B cell (primary cell): Measurements from ENCODE around the gene RNF227. TPM values are rescaled to one million over a fixed set of nuclear protein-coding genes. Genes with fewer than 3 reads are reported as not detected.

Source experiments
- ATAC-seq: fragments of 200-7000 bp; cut with Tn5 transposase; one replicate; pipeline ENCODE4 v1.10.0; 2021; ENCODE audit warnings: low read depth, mild to moderate bottlenecking, moderate number of reproducible peaks, moderate library complexity
- CTCF ChIA-PET: fragments of 350-600 bp; sonication (Branson Sonifier 250); formaldehyde crosslinking; loops from one replicate; lab custom pipeline; 2021; ENCODE audit warnings: antibody characterized with exemption, inconsistent platforms; lab: Charles Lee
- POLR2A ChIA-PET: fragments of 350-600 bp; sonication (Branson Sonifier 250); formaldehyde crosslinking; loops from one replicate; lab custom pipeline; 2021; ENCODE audit warnings: antibody characterized with exemption; lab: Charles Lee
- DNase-seq: peaks from one replicate; pipeline ENCODE4 v3.0.0; 2013
- H2AFZ ChIP-seq: 2 replicates; pipeline ENCODE4 v1.6.1; 2012; ENCODE audit warnings: mild to moderate bottlenecking, low read depth, low read length; ENCODE audit not compliant: insufficient read depth, poor library complexity, severe bottlenecking
- H3K27ac ChIP-seq, 2 donors: 1 replicate in 1 of 2; 2 replicates in 1 of 2; pipeline ENCODE4 v1.5.1; 2012 to 2013; ENCODE audit warnings: low read length in 2 of 2, mild to moderate bottlenecking in 2 of 2, moderate library complexity in 1 of 2
- H3K27me3 ChIP-seq, 4 experiments: fragments of 200-600 bp in 1 of 4; sonication (generic) in 1 of 4; replicated peaks in 1 of 4; 1 replicate in 2 of 4; 2 replicates in 2 of 4; pipeline versions ENCODE4 v1.6.1 to v1.7.0; 2013 to 2016; ENCODE audit warnings: low read length in 3 of 4, mild to moderate bottlenecking in 2 of 4, mixed read lengths in 1 of 4, moderate library complexity in 1 of 4; ENCODE audit not compliant: insufficient read depth in 4 of 4, control insufficient read depth in 3 of 4; ENCODE audit errors: control extremely low read depth in 1 of 4
- H3K36me3 ChIP-seq, 2 experiments: replicated peaks in 1 of 2; 1 replicate in 1 of 2; 2 replicates in 1 of 2; pipeline versions ENCODE4 v1.6.1 to v1.7.1; 2013; ENCODE audit warnings: low read length in 1 of 2; ENCODE audit not compliant: insufficient read depth in 2 of 2, control insufficient read depth in 1 of 2; ENCODE audit errors: control extremely low read depth in 1 of 2, extremely low read depth in 1 of 2
- H3K4me1 ChIP-seq, 2 donors: fragments of 200-600 bp in 1 of 2; sonication (generic) in 1 of 2; 1 replicate in 1 of 2; 2 replicates in 1 of 2; pipeline versions ENCODE4 v1.5.1 to v1.6.1; 2013 to 2017; ENCODE audit warnings: low read length in 2 of 2; ENCODE audit not compliant: control insufficient read depth in 2 of 2, insufficient read depth in 2 of 2
- H3K4me2 ChIP-seq: replicated peaks from 2 replicates; pipeline ENCODE3; 2012; ENCODE audit warnings: mild to moderate bottlenecking, low read depth, low read length; ENCODE audit not compliant: poor library complexity, severe bottlenecking
- H3K4me3 ChIP-seq, 5 experiments: fragments of 200-600 bp in 1 of 5; sonication (generic) in 1 of 5; 1 replicate in 3 of 5; 2 replicates in 2 of 5; pipeline versions ENCODE4 v1.5.1 to v1.7.0; 2011 to 2016; ENCODE audit warnings: low read length in 4 of 5, mild to moderate bottlenecking in 4 of 5, low read depth in 2 of 5, control low read depth in 1 of 5, moderate library complexity in 1 of 5; ENCODE audit not compliant: insufficient read depth in 1 of 5; ENCODE audit errors: control extremely low read depth in 1 of 5, extremely low read depth in 1 of 5
- H3K79me2 ChIP-seq: fragments of 200-600 bp; sonication (generic); one replicate; pipeline ENCODE4 v1.6.0; 2016; ENCODE audit warnings: low read length; ENCODE audit not compliant: control insufficient read depth, insufficient read depth
- H3K9ac ChIP-seq: fragments of 200-600 bp; sonication (generic); 2 replicates; pipeline ENCODE4 v1.6.1; 2017; ENCODE audit warnings: mild to moderate bottlenecking, low read length, moderate library complexity
- H3K9me3 ChIP-seq, 3 donors: one replicate each; pipeline versions ENCODE4 v1.6.1 to v1.7.1; 2013; ENCODE audit warnings: low read length in 2 of 3; ENCODE audit not compliant: control insufficient read depth in 2 of 3, insufficient read depth in 1 of 3; ENCODE audit errors: control extremely low read depth in 1 of 3
- H4K20me1 ChIP-seq: 2 replicates; pipeline ENCODE4 v1.6.0; 2012; ENCODE audit warnings: mild to moderate bottlenecking, low read length; ENCODE audit not compliant: insufficient read depth, control insufficient read depth, poor library complexity, severe bottlenecking
- H3K27ac Mint-ChIP-seq: one replicate; pipeline ENCODE4 v1.8.0; 2021; ENCODE audit warnings: mixed read lengths
- H3K27me3 Mint-ChIP-seq: one replicate; pipeline ENCODE4 v1.8.0; 2021; ENCODE audit warnings: mixed read lengths
- H3K4me1 Mint-ChIP-seq: one replicate; pipeline ENCODE4 v1.8.0; 2021; ENCODE audit warnings: mixed read lengths
- H3K4me3 Mint-ChIP-seq: one replicate; pipeline ENCODE4 v1.8.0; 2021; ENCODE audit warnings: mixed read lengths
- H3K9me3 Mint-ChIP-seq: one replicate; pipeline ENCODE4 v1.8.0; 2022; ENCODE audit warnings: mixed read lengths; ENCODE audit not compliant: insufficient read depth
- CTCF ChIP-seq: fragments of 200-600 bp; IDR thresholded peaks from one replicate; pipeline ENCODE4 v1.8.0; 2022; ENCODE audit warnings: antibody characterized with exemption, mild to moderate bottlenecking
- EZH2 ChIP-seq: IDR thresholded peaks from 2 replicates; pipeline ENCODE4 v1.6.1; 2012; ENCODE audit warnings: borderline replicate concordance, low read depth, mild to moderate bottlenecking, moderate library complexity, low read length; ENCODE audit not compliant: insufficient read depth, poor library complexity, severe bottlenecking
- WGBS: methylation state at CpG from one replicate; pipeline ENCODE4 v1.1.5; 2013; ENCODE audit warnings: missing lambda C conversion rate; ENCODE audit not compliant: insufficient coverage; 5-methylcytosine and 5-hydroxymethylcytosine counted together
- intact Hi-C: fragments of 100-400 bp; cut with micrococcal nuclease; formaldehyde crosslinking; loops from one replicate; pipeline ENCODE4 v1.10.0; 2022
- polyA plus RNA-seq: library from polyadenylated mRNA; depleted of rRNA; stranded (reverse); fragments of >200 nt; gene quantifications from 2 replicates; pipeline ENCODE4 v1.2.3, GENCODE V29; 2012
- total RNA-seq, 2 donors: library from RNA; stranded (reverse); fragments of 120-200 nt in 1 of 2; gene quantifications; 1 replicate in 1 of 2; 2 replicates in 1 of 2; pipeline versions ENCODE4 v1.2.3 to v1.2.4, GENCODE V29; 2013 to 2022

RNF227 gene
- total and polyA plus RNA-seq, 2 donors (not counting 1 experiment from before 2014, with no cell fraction given): 3.8 to 11.8 TPM

- ChIA-PET CTCF (no interaction called here), POLR2A (interaction anchor here (0.6 kb wide), 1 partner anchor 55 kb away, joined by 7 read pairs; the partner anchor contains the start of gene KDM6B)
- WGBS: 78% methylated on average over 8 of the region's 11 CpGs
- Mint-ChIP-seq H3K9me3 (no peaks in the 10 kb centered on the region), H3K4me3 (no peak overlapping the region), H3K27me3 (no peaks in the 10 kb centered on the region), H3K4me1 (no peaks in the 10 kb centered on the region), H3K27ac (peak overlapping the region; percentile 53)
- Histone ChIP-seq H3K4me3 (no peak overlapping the region), H3K36me3 (peaks cover 0 to 20% of the 10 kb centered on the region in 2 experiments), H3K9ac (no peak overlapping the region), H3K4me2 (peak overlapping the region; percentile 86), H3K4me1 (peaks cover 15 to 31% of the 10 kb centered on the region in 2 donors), H3K79me2 (peaks cover 10% of the 10 kb centered on the region), H4K20me1 (no peaks in the 10 kb centered on the region), H3K27ac (peak overlapping the region in 1 of 2 donors; percentile 65), H3K27me3 (no peaks in the 10 kb centered on the region), H3K9me3 (no peaks in the 10 kb centered on the region), H2AFZ (no peak overlapping the region)
- intact Hi-C loops: loop anchor here (10.0 kb wide), 1 partner anchor 145 kb away; no protein-coding TSS in a partner anchor
- TF ChIP-seq CTCF (no peak), EZH2 (no peak)
- ATAC-seq (no peak), DNase-seq (peak; percentile 34)
Observed at GRCh38 chr17:7889166-7889955, 26.7 kb downstream of the RNF227 start.
